ENCODE data around the gene ING3.

DNA sequence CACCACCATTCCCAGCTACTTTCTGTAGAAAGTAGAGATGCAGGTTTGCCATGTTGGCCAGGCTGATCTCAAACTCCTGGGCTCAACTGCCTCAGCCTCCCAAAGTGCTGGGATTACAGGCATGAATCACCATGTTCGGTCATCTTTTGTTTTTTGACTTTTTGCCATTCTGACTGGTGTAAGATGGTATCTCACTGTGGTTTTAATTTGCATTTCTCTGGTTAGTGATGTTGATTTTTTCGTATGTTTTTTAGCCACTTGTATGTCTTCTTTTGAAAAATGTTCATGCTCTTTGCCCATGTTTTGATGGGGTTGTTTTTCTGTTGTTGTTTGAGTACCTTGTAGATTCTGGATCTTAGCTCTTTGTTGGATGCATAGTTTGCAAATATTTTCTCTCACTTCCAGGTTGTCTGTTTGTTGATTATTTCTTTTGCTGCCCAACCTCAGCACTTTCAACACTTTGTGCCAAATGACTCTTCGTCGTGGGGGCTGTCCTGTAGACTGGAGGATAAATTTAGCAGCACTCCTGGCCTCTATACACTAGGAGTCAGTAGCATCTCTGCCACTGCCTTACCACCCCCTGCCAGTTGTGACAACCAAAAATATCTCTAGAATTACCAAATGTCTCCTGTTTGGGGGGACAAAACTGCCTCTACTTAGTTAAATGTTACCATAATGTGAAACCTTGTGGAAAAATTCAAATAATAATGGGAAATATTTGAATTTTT, 31.5 kb downstream of the ING3 start:
- TF ChIP-seq, protein P1, sequence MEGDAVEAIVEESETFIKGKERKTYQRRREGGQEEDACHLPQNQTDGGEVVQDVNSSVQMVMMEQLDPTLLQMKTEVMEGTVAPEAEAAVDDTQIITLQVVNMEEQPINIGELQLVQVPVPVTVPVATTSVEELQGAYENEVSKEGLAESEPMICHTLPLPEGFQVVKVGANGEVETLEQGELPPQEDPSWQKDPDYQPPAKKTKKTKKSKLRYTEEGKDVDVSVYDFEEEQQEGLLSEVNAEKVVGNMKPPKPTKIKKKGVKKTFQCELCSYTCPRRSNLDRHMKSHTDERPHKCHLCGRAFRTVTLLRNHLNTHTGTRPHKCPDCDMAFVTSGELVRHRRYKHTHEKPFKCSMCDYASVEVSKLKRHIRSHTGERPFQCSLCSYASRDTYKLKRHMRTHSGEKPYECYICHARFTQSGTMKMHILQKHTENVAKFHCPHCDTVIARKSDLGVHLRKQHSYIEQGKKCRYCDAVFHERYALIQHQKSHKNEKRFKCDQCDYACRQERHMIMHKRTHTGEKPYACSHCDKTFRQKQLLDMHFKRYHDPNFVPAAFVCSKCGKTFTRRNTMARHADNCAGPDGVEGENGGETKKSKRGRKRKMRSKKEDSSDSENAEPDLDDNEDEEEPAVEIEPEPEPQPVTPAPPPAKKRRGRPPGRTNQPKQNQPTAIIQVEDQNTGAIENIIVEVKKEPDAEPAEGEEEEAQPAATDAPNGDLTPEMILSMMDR (tag by site-specific recombination; IDR thresholded peaks at IDR 0.05): no peak
- TF ChIP-seq ZBTB7A (tag by site-specific recombination; IDR thresholded peaks at IDR 0.05; ENCODE audit: low read depth) (no peak), ZNF670 (tag by site-specific recombination; IDR thresholded peaks at IDR 0.05; ENCODE audit: low read depth) (no peak), ZNF114 (tag by site-specific recombination; IDR thresholded peaks at IDR 0.05) (no peak), ZNF768 (tag by site-specific recombination; IDR thresholded peaks at IDR 0.05) (no peak), ZNF274 (IDR thresholded peaks at IDR 0.05; ENCODE audit: low read length) (no peak), ZNF274 (tag by site-specific recombination; IDR thresholded peaks at IDR 0.05; ENCODE audit: borderline replicate concordance) (no peak), ZNF549 (tag by site-specific recombination; IDR thresholded peaks at IDR 0.05) (no peak), GLI4 (tag by site-specific recombination; IDR thresholded peaks at IDR 0.05) (no peak), ZNF585B (tag by site-specific recombination; IDR thresholded peaks at IDR 0.05) (no peak)
- TF ChIP-seq, protein P2, sequence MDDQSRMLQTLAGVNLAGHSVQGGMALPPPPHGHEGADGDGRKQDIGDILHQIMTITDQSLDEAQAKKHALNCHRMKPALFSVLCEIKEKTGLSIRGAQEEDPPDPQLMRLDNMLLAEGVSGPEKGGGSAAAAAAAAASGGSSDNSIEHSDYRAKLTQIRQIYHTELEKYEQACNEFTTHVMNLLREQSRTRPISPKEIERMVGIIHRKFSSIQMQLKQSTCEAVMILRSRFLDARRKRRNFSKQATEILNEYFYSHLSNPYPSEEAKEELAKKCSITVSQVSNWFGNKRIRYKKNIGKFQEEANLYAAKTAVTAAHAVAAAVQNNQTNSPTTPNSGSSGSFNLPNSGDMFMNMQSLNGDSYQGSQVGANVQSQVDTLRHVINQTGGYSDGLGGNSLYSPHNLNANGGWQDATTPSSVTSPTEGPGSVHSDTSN (CRISPR knock-in tag; IDR thresholded peaks at IDR 0.05): no peak
- TF ChIP-seq, protein P3, sequence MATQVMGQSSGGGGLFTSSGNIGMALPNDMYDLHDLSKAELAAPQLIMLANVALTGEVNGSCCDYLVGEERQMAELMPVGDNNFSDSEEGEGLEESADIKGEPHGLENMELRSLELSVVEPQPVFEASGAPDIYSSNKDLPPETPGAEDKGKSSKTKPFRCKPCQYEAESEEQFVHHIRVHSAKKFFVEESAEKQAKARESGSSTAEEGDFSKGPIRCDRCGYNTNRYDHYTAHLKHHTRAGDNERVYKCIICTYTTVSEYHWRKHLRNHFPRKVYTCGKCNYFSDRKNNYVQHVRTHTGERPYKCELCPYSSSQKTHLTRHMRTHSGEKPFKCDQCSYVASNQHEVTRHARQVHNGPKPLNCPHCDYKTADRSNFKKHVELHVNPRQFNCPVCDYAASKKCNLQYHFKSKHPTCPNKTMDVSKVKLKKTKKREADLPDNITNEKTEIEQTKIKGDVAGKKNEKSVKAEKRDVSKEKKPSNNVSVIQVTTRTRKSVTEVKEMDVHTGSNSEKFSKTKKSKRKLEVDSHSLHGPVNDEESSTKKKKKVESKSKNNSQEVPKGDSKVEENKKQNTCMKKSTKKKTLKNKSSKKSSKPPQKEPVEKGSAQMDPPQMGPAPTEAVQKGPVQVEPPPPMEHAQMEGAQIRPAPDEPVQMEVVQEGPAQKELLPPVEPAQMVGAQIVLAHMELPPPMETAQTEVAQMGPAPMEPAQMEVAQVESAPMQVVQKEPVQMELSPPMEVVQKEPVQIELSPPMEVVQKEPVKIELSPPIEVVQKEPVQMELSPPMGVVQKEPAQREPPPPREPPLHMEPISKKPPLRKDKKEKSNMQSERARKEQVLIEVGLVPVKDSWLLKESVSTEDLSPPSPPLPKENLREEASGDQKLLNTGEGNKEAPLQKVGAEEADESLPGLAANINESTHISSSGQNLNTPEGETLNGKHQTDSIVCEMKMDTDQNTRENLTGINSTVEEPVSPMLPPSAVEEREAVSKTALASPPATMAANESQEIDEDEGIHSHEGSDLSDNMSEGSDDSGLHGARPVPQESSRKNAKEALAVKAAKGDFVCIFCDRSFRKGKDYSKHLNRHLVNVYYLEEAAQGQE (tag by site-specific recombination; IDR thresholded peaks at IDR 0.05): no peak
